Measurements from ENCODE around the gene PARP11.

Gene PARP11

GRCh38 chr12:3912863-3913262 is 39.7 kb upstream of the PARP11 start:
- Histone ChIP-seq H3K27me3 (ENCODE audit: insufficient read depth, poor library complexity, severe bottlenecking) (no peaks in the 10 kb centered on the region), H3K4me3 (replicated peaks; ENCODE audit: insufficient read depth, low read length) (no peak overlapping the region), H3K27ac (replicated peaks) (no peak overlapping the region)
- no peak for DNase-seq (ENCODE audit: low read depth in 1 of 2, low spot score in 1 of 2)
- TF ChIP-seq GABPA (IDR thresholded peaks at IDR 0.05; ENCODE audit: low read depth) (no peak), REST (IDR thresholded peaks at IDR 0.05; ENCODE audit: insufficient replicate concordance, low read depth) (no peak), POLR2AphosphoS5 (IDR thresholded peaks at IDR 0.05; ENCODE audit: low read depth) (no peak), SPI1 (IDR thresholded peaks at IDR 0.05; ENCODE audit: borderline replicate concordance, low read depth) (no peak), CTCF (IDR thresholded peaks at IDR 0.05; ENCODE audit: insufficient read depth, low read length) (no peak)

- no peak for DNase-seq (ENCODE audit: low read depth in 1 of 2, low spot score in 1 of 2)
- TF ChIP-seq SPI1 (IDR thresholded peaks at IDR 0.05; ENCODE audit: borderline replicate concordance, low read depth) (no peak), POLR2AphosphoS5 (IDR thresholded peaks at IDR 0.05; ENCODE audit: low read depth) (no peak), GABPA (IDR thresholded peaks at IDR 0.05; ENCODE audit: low read depth) (no peak), CTCF (IDR thresholded peaks at IDR 0.05; ENCODE audit: insufficient read depth, low read length) (no peak), REST (IDR thresholded peaks at IDR 0.05; ENCODE audit: insufficient replicate concordance, low read depth) (no peak)
- Histone ChIP-seq H3K27me3 (ENCODE audit: insufficient read depth, poor library complexity, severe bottlenecking) (no peaks in the 10 kb centered on the region), H3K4me3 (replicated peaks; ENCODE audit: insufficient read depth, low read length) (no peak overlapping the region), H3K27ac (replicated peaks) (no peak overlapping the region)
Measured at GRCh38 chr12:3911409-3911808, 38.2 kb upstream of the PARP11 start.

- TF ChIP-seq CTCF (IDR thresholded peaks at IDR 0.05; ENCODE audit: insufficient read depth, low read length) (no peak), SPI1 (IDR thresholded peaks at IDR 0.05; ENCODE audit: borderline replicate concordance, low read depth) (no peak), GABPA (IDR thresholded peaks at IDR 0.05; ENCODE audit: low read depth) (no peak), POLR2AphosphoS5 (IDR thresholded peaks at IDR 0.05; ENCODE audit: low read depth) (no peak)
- Histone ChIP-seq H3K4me3 (replicated peaks; ENCODE audit: insufficient read depth, low read length) (no peak overlapping the region), H3K27ac (replicated peaks) (no peak overlapping the region), H3K27me3 (ENCODE audit: insufficient read depth, poor library complexity, severe bottlenecking) (no peaks in the 10 kb centered on the region)
- no peak for DNase-seq (ENCODE audit: low read depth in 1 of 2, low spot score in 1 of 2)
Measured at GRCh38 chr12:3905664-3906063, 32.5 kb upstream of the PARP11 start.

GRCh38 chr12:3904999-3905398 is 31.8 kb upstream of the PARP11 start:
- TF ChIP-seq GABPA (IDR thresholded peaks at IDR 0.05; ENCODE audit: low read depth) (no peak), CTCF (IDR thresholded peaks at IDR 0.05; ENCODE audit: insufficient read depth, low read length) (no peak), SPI1 (IDR thresholded peaks at IDR 0.05; ENCODE audit: borderline replicate concordance, low read depth) (no peak), POLR2AphosphoS5 (IDR thresholded peaks at IDR 0.05; ENCODE audit: low read depth) (no peak), REST (IDR thresholded peaks at IDR 0.05; ENCODE audit: insufficient replicate concordance, low read depth) (no peak)

More at GRCh38 chr12:3904999-3905398, 31.8 kb upstream of the PARP11 start:
- DNase-seq (ENCODE audit: low read depth in 1 of 2, low spot score in 1 of 2) = no peak
- Histone ChIP-seq H3K4me3 (replicated peaks; ENCODE audit: insufficient read depth, low read length) (no peak overlapping the region), H3K27me3 (ENCODE audit: insufficient read depth, poor library complexity, severe bottlenecking) (no peaks in the 10 kb centered on the region), H3K27ac (replicated peaks) (no peak overlapping the region)
